Keratinocyte (primary cell): ENCODE results near the gene COA4.

ENCODE experiments used
- EZH2 ChIP-seq: IDR thresholded peaks from one replicate; pipeline ENCODE4 v1.6.1; 2012; ENCODE audit warnings: inconsistent platforms, mild to moderate bottlenecking, low read length, moderate library complexity
- TF ChIP-seq, protein P1 (sequence below), 3 experiments: IDR thresholded peaks in 1 of 3; conservative IDR thresholded peaks in 1 of 3; optimal IDR thresholded peaks in 1 of 3; 2 replicates in 2 of 3; 3 replicates in 1 of 3; pipeline versions ENCODE3 to v1.5.1; 2011; ENCODE audit warnings: low read length in 3 of 3, mild to moderate bottlenecking in 3 of 3, moderate library complexity in 2 of 3, control low read depth in 1 of 3, inconsistent platforms in 1 of 3; ENCODE audit not compliant: insufficient read depth in 2 of 3; ENCODE audit errors: extremely low read depth in 1 of 3

DNA sequence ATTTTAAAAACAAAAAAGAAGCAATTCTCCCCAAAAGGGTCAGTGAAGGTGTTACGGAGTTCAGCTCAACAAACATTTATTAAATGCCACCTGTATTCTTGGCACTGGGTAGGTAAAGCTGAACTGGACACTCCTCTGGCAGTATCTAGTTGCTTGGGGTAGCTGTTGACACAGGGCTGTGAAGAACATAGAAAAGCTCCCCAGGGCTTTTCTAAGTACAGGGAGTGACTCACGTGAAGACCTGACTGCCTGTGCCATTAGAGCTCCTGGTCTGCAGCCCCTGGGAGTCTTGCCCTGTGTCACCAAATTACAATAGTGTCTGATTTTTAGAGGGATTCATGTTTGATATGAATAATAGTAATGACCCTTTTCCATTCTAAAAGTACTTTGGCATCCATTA is 43.6 kb downstream of the COA4 start:
- TF ChIP-seq, protein P1, sequence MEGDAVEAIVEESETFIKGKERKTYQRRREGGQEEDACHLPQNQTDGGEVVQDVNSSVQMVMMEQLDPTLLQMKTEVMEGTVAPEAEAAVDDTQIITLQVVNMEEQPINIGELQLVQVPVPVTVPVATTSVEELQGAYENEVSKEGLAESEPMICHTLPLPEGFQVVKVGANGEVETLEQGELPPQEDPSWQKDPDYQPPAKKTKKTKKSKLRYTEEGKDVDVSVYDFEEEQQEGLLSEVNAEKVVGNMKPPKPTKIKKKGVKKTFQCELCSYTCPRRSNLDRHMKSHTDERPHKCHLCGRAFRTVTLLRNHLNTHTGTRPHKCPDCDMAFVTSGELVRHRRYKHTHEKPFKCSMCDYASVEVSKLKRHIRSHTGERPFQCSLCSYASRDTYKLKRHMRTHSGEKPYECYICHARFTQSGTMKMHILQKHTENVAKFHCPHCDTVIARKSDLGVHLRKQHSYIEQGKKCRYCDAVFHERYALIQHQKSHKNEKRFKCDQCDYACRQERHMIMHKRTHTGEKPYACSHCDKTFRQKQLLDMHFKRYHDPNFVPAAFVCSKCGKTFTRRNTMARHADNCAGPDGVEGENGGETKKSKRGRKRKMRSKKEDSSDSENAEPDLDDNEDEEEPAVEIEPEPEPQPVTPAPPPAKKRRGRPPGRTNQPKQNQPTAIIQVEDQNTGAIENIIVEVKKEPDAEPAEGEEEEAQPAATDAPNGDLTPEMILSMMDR (optimal IDR thresholded peaks at IDR 0.05 in 1 of 3, IDR thresholded peaks at IDR 0.05 in 1 of 3, conservative IDR thresholded peaks at IDR 0.05 in 1 of 3; ENCODE audit: extremely low read depth in 1 of 3, insufficient read depth in 2 of 3, low read length in 3 of 3) = no peak
- TF ChIP-seq EZH2 = no peak
